Common myeloid progenitor, CD34-positive (primary cell): ENCODE results near the gene PRTG.

Experiments
- CTCF ChIA-PET: fragments of 350-600 bp; sonication (Branson Sonifier 250); formaldehyde crosslinking; loops from one replicate; lab custom pipeline; 2021; ENCODE audit warnings: antibody characterized with exemption; lab: Charles Lee
- POLR2A ChIA-PET: fragments of 350-600 bp; sonication (Branson Sonifier 250); formaldehyde crosslinking; loops from one replicate; lab custom pipeline; 2021; ENCODE audit warnings: antibody characterized with exemption; lab: Charles Lee
- DNase-seq, 3 donors: peaks; one replicate each; pipeline versions ENCODE4 v3.0.0 to v3.0.0-alpha.2; 2013
- H3K27ac ChIP-seq, 2 experiments: 1 replicate in 1 of 2; 2 replicates in 1 of 2; pipeline ENCODE4 v1.7.0; 2013; ENCODE audit warnings: inconsistent platforms in 2 of 2, low read length in 2 of 2, mild to moderate bottlenecking in 2 of 2, low read depth in 1 of 2, moderate library complexity in 1 of 2; ENCODE audit not compliant: severe bottlenecking in 2 of 2, insufficient read depth in 1 of 2, poor library complexity in 1 of 2
- H3K27me3 ChIP-seq, 5 experiments: replicated peaks in 2 of 5; 1 replicate in 3 of 5; 2 replicates in 2 of 5; pipeline versions ENCODE4 v1.6.1 to v1.7.0; 2013; ENCODE audit warnings: low read length in 4 of 5, mild to moderate bottlenecking in 2 of 5, moderate library complexity in 2 of 5, inconsistent platforms in 1 of 5; ENCODE audit not compliant: insufficient read depth in 5 of 5, control insufficient read depth in 4 of 5
- H3K36me3 ChIP-seq, 4 experiments: 1 replicate in 2 of 4; 2 replicates in 2 of 4; pipeline versions ENCODE4 v1.6.1 to v1.7.0; 2013; ENCODE audit warnings: low read length in 3 of 4, control low read depth in 1 of 4, mild to moderate bottlenecking in 1 of 4; ENCODE audit not compliant: control insufficient read depth in 4 of 4, insufficient read depth in 4 of 4
- H3K4me1 ChIP-seq, 4 experiments: 1 replicate in 3 of 4; 2 replicates in 1 of 4; pipeline versions ENCODE4 v1.6.1 to v1.7.1; 2013; ENCODE audit warnings: low read length in 3 of 4, mild to moderate bottlenecking in 3 of 4, control low read depth in 1 of 4, inconsistent platforms in 1 of 4, moderate library complexity in 1 of 4; ENCODE audit not compliant: control insufficient read depth in 4 of 4, insufficient read depth in 4 of 4; ENCODE audit errors: control extremely low read depth in 1 of 4
- H3K4me3 ChIP-seq, 7 experiments: 1 replicate in 4 of 7; 2 replicates in 3 of 7; pipeline versions ENCODE4 v1.5.1 to v1.7.0; 2013; ENCODE audit warnings: mild to moderate bottlenecking in 7 of 7, low read length in 6 of 7, moderate library complexity in 6 of 7, inconsistent platforms in 2 of 7, low read depth in 2 of 7, control low read depth in 1 of 7; ENCODE audit not compliant: insufficient read depth in 4 of 7, control insufficient read depth in 1 of 7; ENCODE audit errors: extremely low read depth in 1 of 7
- H3K9me3 ChIP-seq, 5 experiments: 1 replicate in 4 of 5; 2 replicates in 1 of 5; pipeline versions ENCODE4 v1.6.1 to v1.7.1; 2013; ENCODE audit warnings: low read length in 4 of 5, mild to moderate bottlenecking in 2 of 5, inconsistent platforms in 1 of 5, low read depth in 1 of 5, moderate library complexity in 1 of 5; ENCODE audit not compliant: control insufficient read depth in 4 of 5, insufficient read depth in 2 of 5; ENCODE audit errors: control extremely low read depth in 1 of 5
- WGBS: methylation state at CpG from one replicate; pipeline ENCODE4 v1.1.5; 2013; ENCODE audit not compliant: insufficient coverage; 5-methylcytosine and 5-hydroxymethylcytosine counted together

PRTG gene

GRCh38 chr15:55652359-55652758, 90.6 kb downstream of the PRTG start:
- H3K27ac ChIP-seq, result no peak overlapping the region
- no peaks in the 10 kb centered on the region for H3K9me3 ChIP-seq
- no peaks in the 10 kb centered on the region for H3K27me3 ChIP-seq
- no peak for DNase-seq
- WGBS, result 94% methylated on average over 3 of the region's 7 CpGs
- POLR2A ChIA-PET, result no interaction called here
- H3K4me1 ChIP-seq, result no peaks in the 10 kb centered on the region
- H3K4me3 ChIP-seq, result no peak overlapping the region
- H3K36me3 ChIP-seq, result no peaks in the 10 kb centered on the region
- CTCF ChIA-PET, result interaction anchor here (0.9 to 1.1 kb wide), 2 partner anchors 17 to 191 kb away, joined by 3 read pairs; no protein-coding TSS in a partner anchor

DNA sequence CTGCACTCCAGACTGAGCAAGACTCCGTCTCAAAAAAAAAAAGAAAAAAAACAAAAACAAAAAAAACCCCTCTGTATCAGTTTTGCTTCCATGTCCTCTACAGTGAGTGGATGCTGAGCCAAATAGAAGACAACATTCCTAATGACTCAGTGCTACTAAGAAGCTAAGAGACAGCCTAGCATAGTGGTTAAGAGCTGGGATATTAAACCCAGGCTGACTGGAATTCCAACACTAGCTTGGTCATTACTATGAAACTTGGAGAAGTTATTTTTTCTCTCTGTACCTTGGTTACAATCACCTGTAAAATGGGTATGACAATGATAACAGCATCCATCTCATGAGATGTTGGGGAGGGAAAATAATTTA, 93.9 kb downstream of the PRTG start:
- H3K27ac ChIP-seq, result no peak overlapping the region
- DNase-seq, result no peak
- CTCF ChIA-PET, result interaction anchor here (0.6 to 3.5 kb wide), 13 partner anchors 10 to 781 kb away, joined by 3 to 19 read pairs (median 4); no protein-coding TSS in a partner anchor
- POLR2A ChIA-PET, result no interaction called here
- H3K27me3 ChIP-seq, result no peaks in the 10 kb centered on the region
- no peaks in the 10 kb centered on the region for H3K9me3 ChIP-seq
- WGBS, result no CpG with 5 or more reads among the region's 1 CpG
- no peaks in the 10 kb centered on the region for H3K36me3 ChIP-seq
- H3K4me1 ChIP-seq, result no peaks in the 10 kb centered on the region
- no peak overlapping the region for H3K4me3 ChIP-seq

GRCh38 chr15:55638764-55639163, 104.2 kb downstream of the PRTG start:
- no peaks in the 10 kb centered on the region for H3K9me3 ChIP-seq
- CTCF ChIA-PET, result interaction anchor here (1.1 to 2.0 kb wide), 4 partner anchors 13 to 199 kb away, joined by 3 to 6 read pairs (median 4); no protein-coding TSS in a partner anchor
- no peak for DNase-seq
- POLR2A ChIA-PET, result no interaction called here
- no peaks in the 10 kb centered on the region for H3K27me3 ChIP-seq
- H3K4me3 ChIP-seq, result no peak overlapping the region
- 100% methylated on average over 1 of the region's 1 CpG for WGBS
- no peaks in the 10 kb centered on the region for H3K36me3 ChIP-seq
- H3K27ac ChIP-seq, result no peak overlapping the region
- no peaks in the 10 kb centered on the region for H3K4me1 ChIP-seq

- no peak for DNase-seq
- WGBS, result 95% methylated on average over 3 of the region's 3 CpGs
- no peak overlapping the region for H3K27ac ChIP-seq
- H3K36me3 ChIP-seq, result no peaks in the 10 kb centered on the region
- H3K27me3 ChIP-seq, result no peaks in the 10 kb centered on the region
- no peaks in the 10 kb centered on the region for H3K9me3 ChIP-seq
- ChIA-PET POLR2A (no interaction called here), CTCF (no interaction called here)
- no peak overlapping the region for H3K4me3 ChIP-seq
- no peaks in the 10 kb centered on the region for H3K4me1 ChIP-seq
These were observed 105.9 kb downstream of the PRTG start for GRCh38 chr15:55637086-55637485.

DNA sequence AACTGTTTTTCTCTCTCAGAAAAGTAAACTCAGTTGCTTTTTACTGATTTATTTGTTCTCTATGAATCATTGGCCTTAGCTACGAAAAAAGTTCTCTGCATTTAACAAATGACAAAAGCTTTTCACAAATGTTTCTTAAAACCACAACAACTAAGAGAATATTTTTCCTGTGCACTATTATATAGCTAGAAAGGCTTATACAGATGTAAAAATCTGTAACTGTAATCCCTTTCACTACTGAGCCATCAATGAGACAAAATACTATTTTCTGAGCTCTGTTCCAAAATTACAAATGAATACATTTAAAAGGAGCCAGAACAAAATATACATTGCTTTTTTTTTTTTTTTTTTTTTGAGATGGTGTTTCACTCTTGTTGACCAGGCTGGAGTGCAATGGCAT, 109.2 kb downstream of the PRTG start:
- no peak for DNase-seq
- Histone ChIP-seq H3K9me3 (no peaks in the 10 kb centered on the region), H3K4me1 (no peaks in the 10 kb centered on the region), H3K27ac (no peak overlapping the region), H3K27me3 (no peaks in the 10 kb centered on the region), H3K4me3 (no peak overlapping the region), H3K36me3 (no peaks in the 10 kb centered on the region)
- CTCF ChIA-PET, result interaction anchor here (1.2 to 1.6 kb wide), 2 partner anchors 11 to 13 kb away, joined by 3 to 5 read pairs; no protein-coding TSS in a partner anchor
- WGBS, result 80% methylated on average over 1 of the region's 1 CpG
- POLR2A ChIA-PET, result no interaction called here

GRCh38 chr15:55632434-55632833, 110.5 kb downstream of the PRTG start:
- no peaks in the 10 kb centered on the region for H3K27me3 ChIP-seq
- DNase-seq, result no peak
- H3K4me1 ChIP-seq, result no peaks in the 10 kb centered on the region
- no peaks in the 10 kb centered on the region for H3K36me3 ChIP-seq
- no peak overlapping the region for H3K27ac ChIP-seq
- CTCF ChIA-PET, result no interaction called here
- 100% methylated on average over 1 of the region's 2 CpGs for WGBS
- H3K9me3 ChIP-seq, result no peaks in the 10 kb centered on the region
- POLR2A ChIA-PET, result no interaction called here
- H3K4me3 ChIP-seq, result no peak overlapping the region

DNA sequence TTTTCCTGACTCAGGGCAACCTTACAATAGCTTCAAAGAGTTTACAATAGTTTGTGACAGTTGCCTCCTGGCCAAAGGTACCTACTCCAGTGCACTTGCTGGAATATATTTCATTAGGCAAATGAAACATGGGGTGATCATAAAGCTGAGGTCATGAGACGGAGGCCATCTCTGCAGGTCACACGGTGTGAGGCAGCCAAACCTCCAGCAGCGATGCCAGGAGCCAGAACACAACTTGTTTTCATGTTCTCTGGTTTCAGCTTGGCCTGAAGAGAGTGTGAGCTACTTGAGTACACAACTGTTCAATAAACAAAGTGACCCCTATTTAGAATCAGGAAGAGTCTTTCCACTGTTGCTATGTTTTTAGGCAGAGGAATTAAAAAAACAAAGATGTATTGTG, 112.1 kb downstream of the PRTG start:
- DNase-seq, result no peak
- H3K27me3 ChIP-seq, result no peaks in the 10 kb centered on the region
- no peaks in the 10 kb centered on the region for H3K36me3 ChIP-seq
- H3K9me3 ChIP-seq, result no peaks in the 10 kb centered on the region
- CTCF ChIA-PET, result interaction anchor here (0.6 kb wide), 1 partner anchor 1215 kb away, joined by 4 read pairs; no protein-coding TSS in a partner anchor
- 88% methylated on average over 3 of the region's 3 CpGs for WGBS
- no peak overlapping the region for H3K4me3 ChIP-seq
- POLR2A ChIA-PET, result no interaction called here
- H3K27ac ChIP-seq, result no peak overlapping the region
- no peaks in the 10 kb centered on the region for H3K4me1 ChIP-seq
